Nephron (organoid): ENCODE data around the gene ANKRD13D.

Experiments used
- H3K27ac Mint-ChIP-seq, 3 experiments: 2 replicates each; pipeline ENCODE4 v1.8.0; 2020; ENCODE audit warnings: mixed read lengths in 3 of 3, mild to moderate bottlenecking in 2 of 3, moderate library complexity in 1 of 3
- H3K27me3 Mint-ChIP-seq: 2 replicates; pipeline ENCODE4 v1.8.0; 2021; ENCODE audit warnings: low read depth, mild to moderate bottlenecking, moderate library complexity, mixed read lengths
- H3K36me3 Mint-ChIP-seq: 2 replicates; pipeline ENCODE4 v1.8.0; 2020; ENCODE audit warnings: low read depth, mixed read lengths
- H3K4me1 Mint-ChIP-seq: 2 replicates; pipeline ENCODE4 v1.8.0; 2020; ENCODE audit warnings: mixed read lengths
- H3K4me3 Mint-ChIP-seq, 3 experiments: 2 replicates each; pipeline ENCODE4 v1.8.0; 2020; ENCODE audit warnings: mild to moderate bottlenecking in 3 of 3, mixed read lengths in 3 of 3, moderate library complexity in 2 of 3
- H3K9me3 Mint-ChIP-seq: 2 replicates; pipeline ENCODE4 v1.8.0; 2020; ENCODE audit warnings: mixed read lengths
- CTCF ChIP-seq, 3 experiments: fragments of 200-600 bp; sonication (generic); IDR thresholded peaks; one replicate each; pipeline ENCODE4 v1.5.0; 2021; ENCODE audit warnings: antibody characterized with exemption in 3 of 3; ENCODE audit not compliant: unreplicated experiment in 3 of 3

Gene ANKRD13D

DNA sequence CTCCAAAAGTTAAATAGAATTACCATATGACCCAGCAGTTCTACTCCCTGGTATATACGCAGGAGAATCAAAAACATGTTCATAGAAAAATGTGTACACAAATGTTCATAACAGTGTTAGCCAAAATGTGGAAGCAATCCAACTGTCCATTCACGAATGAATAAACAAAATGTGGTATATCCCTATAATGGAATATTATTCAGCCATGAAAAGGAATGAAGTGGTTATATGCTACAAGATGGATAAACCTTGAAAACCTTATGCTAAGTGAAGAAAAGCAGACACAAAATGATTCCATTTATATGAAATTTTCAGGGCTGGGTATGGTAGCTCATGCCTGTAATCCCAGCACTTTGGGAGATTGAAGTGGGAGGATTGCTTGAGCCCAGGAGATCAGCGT, 48.2 kb downstream of the ANKRD13D start:
- H3K27me3 Mint-ChIP-seq: no peaks in the 10 kb centered on the region
- H3K4me1 Mint-ChIP-seq: no peaks in the 10 kb centered on the region
- H3K4me3 Mint-ChIP-seq: no peak overlapping the region
- no peak for TF ChIP-seq CTCF (IDR thresholded peaks at IDR 0.05; ENCODE audit: unreplicated experiment in 3 of 3)
- no peak overlapping the region for H3K27ac Mint-ChIP-seq
- peaks cover 10% of the 10 kb centered on the region for H3K36me3 Mint-ChIP-seq
- H3K9me3 Mint-ChIP-seq: no peaks in the 10 kb centered on the region

DNA sequence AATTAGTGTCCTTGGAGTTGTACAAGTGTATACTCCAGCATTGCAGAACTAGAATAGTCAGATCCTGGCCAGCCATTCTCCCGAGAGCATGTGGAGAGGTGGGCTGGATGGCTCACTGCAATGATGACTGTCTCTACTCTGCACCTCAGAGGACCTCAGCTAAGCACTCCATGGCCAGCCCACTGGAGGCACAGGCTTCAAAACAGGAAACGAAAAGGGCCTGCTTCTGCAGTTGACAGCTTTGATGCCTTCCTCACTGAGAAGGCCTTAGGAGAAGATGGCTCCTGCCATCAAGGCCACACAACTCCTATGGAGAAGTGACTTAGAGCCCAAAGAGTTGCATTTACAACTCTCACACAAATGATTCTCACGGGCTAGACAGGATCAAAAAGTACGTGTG, 55.2 kb downstream of the ANKRD13D start:
- no peak overlapping the region for H3K27ac Mint-ChIP-seq
- no peak overlapping the region for H3K4me3 Mint-ChIP-seq

DNA sequence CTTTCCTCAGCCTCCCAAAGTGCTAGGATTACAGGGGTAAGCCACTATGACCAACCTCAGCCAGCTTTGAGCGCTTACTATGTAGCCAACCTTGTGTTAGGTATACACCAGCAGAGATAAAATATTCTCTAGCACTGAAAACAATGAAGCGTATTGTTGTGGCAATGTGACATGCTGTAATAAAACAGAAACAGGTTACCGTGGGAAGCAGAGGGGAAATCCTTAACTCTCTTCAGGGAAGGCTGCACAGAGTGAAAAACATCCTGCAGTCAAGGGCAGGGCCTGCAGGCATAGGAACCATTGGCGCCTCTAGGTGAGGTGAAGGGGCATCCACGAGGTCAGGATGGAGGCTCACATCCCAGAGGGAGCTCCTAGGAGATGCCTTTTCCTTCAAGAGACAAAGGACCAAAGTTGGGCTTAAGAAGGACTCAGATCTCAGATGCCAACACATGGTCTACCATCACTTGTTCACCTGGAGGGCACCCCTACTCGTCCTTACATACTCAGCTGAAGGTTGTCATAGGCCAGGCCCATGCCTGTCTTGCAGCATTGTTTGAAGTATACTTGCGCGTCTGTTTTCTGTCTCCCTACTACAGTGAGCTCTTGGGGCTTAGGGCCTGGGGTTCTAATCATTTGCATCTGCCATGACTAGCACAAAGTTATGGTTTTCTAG, 56.3 kb downstream of the ANKRD13D start:
- peaks cover 2% of the 10 kb centered on the region for H3K9me3 Mint-ChIP-seq
- no peak for TF ChIP-seq CTCF (IDR thresholded peaks at IDR 0.05; ENCODE audit: unreplicated experiment in 3 of 3)

More for the DNA sequence above, 55.2 kb downstream of the ANKRD13D start:
- Mint-ChIP-seq H3K4me1 (no peaks in the 10 kb centered on the region), H3K36me3 (no peaks in the 10 kb centered on the region), H3K27me3 (no peaks in the 10 kb centered on the region), H3K9me3 (peaks cover 2% of the 10 kb centered on the region)
- no peak for TF ChIP-seq CTCF (IDR thresholded peaks at IDR 0.05; ENCODE audit: unreplicated experiment in 3 of 3)

DNA sequence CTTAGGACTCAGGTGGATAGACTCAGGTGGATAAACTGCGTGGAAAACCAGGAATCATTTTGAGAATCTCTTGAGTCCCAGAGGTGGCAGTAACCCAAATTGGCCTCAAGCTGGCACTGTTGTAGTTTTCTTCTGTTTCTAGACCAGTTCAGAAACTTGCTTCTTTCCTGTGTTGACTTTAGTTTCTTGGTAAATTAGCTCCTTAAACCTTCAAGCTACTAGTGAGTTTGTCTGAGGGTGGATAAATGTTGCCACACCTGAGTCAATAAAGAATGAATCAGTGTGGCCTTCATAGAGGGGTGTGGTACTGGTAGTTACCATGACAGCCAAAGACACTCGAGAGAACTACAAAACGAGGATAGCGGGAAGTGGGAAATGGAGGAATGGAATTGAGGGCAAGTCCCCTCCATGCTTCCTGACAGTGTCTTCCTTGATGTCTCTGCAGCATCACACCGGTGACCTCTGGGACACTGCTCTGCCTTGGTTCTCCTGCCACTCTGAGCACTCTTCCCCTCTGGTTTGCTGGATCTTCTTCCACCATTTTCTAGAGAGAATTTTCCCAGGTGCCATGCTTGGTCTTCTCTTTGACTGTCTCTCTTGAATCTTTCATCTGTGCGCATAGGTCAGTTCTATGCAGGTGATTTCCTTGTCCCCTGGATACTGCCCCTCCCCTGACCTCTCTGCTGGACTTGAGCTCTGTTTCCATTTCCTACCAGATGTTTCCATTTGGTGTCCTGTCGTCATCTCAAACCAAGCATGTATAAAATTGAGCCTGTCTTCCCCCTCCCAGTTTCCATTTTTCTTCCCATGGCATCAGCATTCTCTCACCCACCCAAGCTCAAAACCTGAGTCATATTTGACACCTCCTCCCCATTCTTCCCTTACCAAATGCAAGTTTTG, 57.1 kb downstream of the ANKRD13D start:
- Mint-ChIP-seq H3K27ac (no peak overlapping the region), H3K4me1 (peaks cover under 1% of the 10 kb centered on the region), H3K4me3 (no peak overlapping the region), H3K9me3 (peaks cover 2% of the 10 kb centered on the region), H3K36me3 (no peaks in the 10 kb centered on the region), H3K27me3 (no peaks in the 10 kb centered on the region)
- TF ChIP-seq CTCF (IDR thresholded peaks at IDR 0.05; ENCODE audit: unreplicated experiment in 3 of 3): peak; percentile 56 to 60 (median 59)

More for the DNA sequence above, 56.3 kb downstream of the ANKRD13D start:
- Mint-ChIP-seq H3K4me1 (no peaks in the 10 kb centered on the region), H3K4me3 (no peak overlapping the region), H3K27me3 (no peaks in the 10 kb centered on the region), H3K36me3 (no peaks in the 10 kb centered on the region), H3K27ac (no peak overlapping the region)

DNA sequence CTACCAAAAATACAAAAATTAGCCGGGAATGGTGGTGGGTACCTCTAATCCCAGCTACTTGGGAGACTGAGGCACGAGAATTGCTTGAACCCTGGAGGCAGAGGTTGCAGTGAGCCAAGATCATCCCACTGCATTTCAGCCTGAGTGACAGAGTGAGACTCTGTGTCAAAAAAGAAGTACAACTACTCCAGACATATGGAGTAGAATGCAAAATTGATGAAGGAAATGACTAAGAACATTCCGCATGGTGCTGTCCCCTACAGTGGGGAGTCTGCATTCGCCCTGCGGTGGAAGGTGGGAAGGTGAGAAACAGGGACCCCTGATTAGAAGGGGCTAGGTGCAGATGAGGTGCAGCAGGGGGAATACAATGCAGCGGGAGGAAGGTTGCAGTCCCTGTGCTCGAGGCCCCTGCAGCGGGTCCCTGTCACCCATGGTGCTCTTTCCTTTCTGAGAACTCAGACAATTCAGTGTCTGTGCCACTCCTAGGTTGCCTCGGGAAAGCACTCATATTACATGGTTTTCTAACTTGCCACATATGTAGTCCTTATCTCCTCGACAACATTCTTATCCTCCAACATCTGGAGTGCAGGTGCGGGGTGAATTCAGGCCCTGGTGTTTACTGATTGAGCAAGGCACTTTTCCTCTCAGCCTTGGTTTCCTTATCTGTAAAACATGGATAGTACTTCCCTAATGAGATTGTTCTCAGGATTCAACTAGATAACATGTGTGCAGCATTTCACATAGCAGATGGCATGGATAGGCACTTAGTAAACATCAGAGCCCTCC, 59.1 kb downstream of the ANKRD13D start:
- H3K4me1 Mint-ChIP-seq: peaks cover 5% of the 10 kb centered on the region
- H3K27me3 Mint-ChIP-seq: no peaks in the 10 kb centered on the region

More for the DNA sequence above, 59.1 kb downstream of the ANKRD13D start:
- Mint-ChIP-seq H3K9me3 (no peaks in the 10 kb centered on the region), H3K27ac (no peak overlapping the region), H3K36me3 (no peaks in the 10 kb centered on the region), H3K4me3 (peak overlapping the region in 1 of 3 experiments; percentile 47)
- TF ChIP-seq CTCF (IDR thresholded peaks at IDR 0.05; ENCODE audit: unreplicated experiment in 3 of 3): no peak
